H9 (cell line): ENCODE data around the gene DMD. TPM values are rescaled to one million over a fixed set of nuclear protein-coding genes. Genes with fewer than 3 reads are reported as not detected.

ENCODE experiments used
- DNase-seq: peaks from one replicate; pipeline ENCODE4 v3.0.0-alpha.2; 2017
- H2AFZ ChIP-seq: one replicate; pipeline ENCODE4 v1.6.1; 2013; ENCODE audit warnings: mild to moderate bottlenecking, low read length, control low read depth, moderate library complexity
- H2AK5ac ChIP-seq: 2 replicates; pipeline ENCODE4 v1.6.1; 2013; ENCODE audit warnings: low read length, control low read depth, mixed read lengths; ENCODE audit not compliant: insufficient read length
- H2BK120ac ChIP-seq: one replicate; pipeline ENCODE4 v1.6.1; 2013; ENCODE audit warnings: low read depth, mild to moderate bottlenecking, low read length, control low read depth, inconsistent platforms; ENCODE audit not compliant: poor library complexity, severe bottlenecking
- H2BK12ac ChIP-seq: 2 replicates; pipeline ENCODE4 v1.6.1; 2013; ENCODE audit warnings: low read length, control low read depth, mixed read lengths, low read depth; ENCODE audit not compliant: insufficient read length
- H2BK15ac ChIP-seq: 2 replicates; pipeline ENCODE4 v1.6.1; 2013; ENCODE audit warnings: low read depth, low read length, control low read depth
- H2BK20ac ChIP-seq: one replicate; pipeline ENCODE4 v1.6.1; 2013; ENCODE audit warnings: low read depth, mild to moderate bottlenecking, low read length, control low read depth, inconsistent platforms; ENCODE audit not compliant: poor library complexity, severe bottlenecking
- H2BK5ac ChIP-seq: 2 replicates; pipeline ENCODE4 v1.6.1; 2013; ENCODE audit warnings: low read length, control low read depth, mixed read lengths; ENCODE audit not compliant: insufficient read length
- H3K14ac ChIP-seq: 2 replicates; pipeline ENCODE4 v1.6.1; 2013; ENCODE audit warnings: low read length, control low read depth; ENCODE audit not compliant: insufficient read depth
- H3K18ac ChIP-seq: 2 replicates; pipeline ENCODE4 v1.6.1; 2013; ENCODE audit warnings: low read depth, mild to moderate bottlenecking, mixed read lengths, low read length, control low read depth; ENCODE audit not compliant: insufficient read length
- H3K23ac ChIP-seq: 2 replicates; pipeline ENCODE4 v1.6.1; 2013; ENCODE audit warnings: low read length, control low read depth, mixed read lengths, low read depth; ENCODE audit not compliant: insufficient read length
- H3K23me2 ChIP-seq: 2 replicates; pipeline ENCODE4 v1.6.1; 2013; ENCODE audit warnings: low read depth, mild to moderate bottlenecking, mixed read lengths, low read length, control low read depth; ENCODE audit not compliant: insufficient read length, poor library complexity, severe bottlenecking
- H3K27ac ChIP-seq: 2 replicates; pipeline ENCODE4 v1.5.1; 2013; ENCODE audit warnings: low read length, control low read depth, mixed read lengths, low read depth; ENCODE audit not compliant: insufficient read length
- H3K27me3 ChIP-seq: 2 replicates; pipeline ENCODE4 v1.6.1; 2013; ENCODE audit warnings: low read length, control low read depth, inconsistent platforms; ENCODE audit not compliant: insufficient read depth
- H3K4ac ChIP-seq: 2 replicates; pipeline ENCODE4 v1.6.1; 2013; ENCODE audit warnings: low read depth, mild to moderate bottlenecking, control low read depth, inconsistent platforms, low read length, moderate library complexity
- H3K4me1 ChIP-seq: 2 replicates; pipeline ENCODE4 v1.6.1; 2013; ENCODE audit warnings: low read length, control low read depth, inconsistent platforms; ENCODE audit not compliant: insufficient read depth
- H3K4me2 ChIP-seq: 2 replicates; pipeline ENCODE4 v1.6.1; 2013; ENCODE audit warnings: low read length, control low read depth, mixed read lengths; ENCODE audit not compliant: insufficient read length, insufficient read depth
- H3K56ac ChIP-seq: 2 replicates; pipeline ENCODE4 v1.6.1; 2013; ENCODE audit warnings: low read depth, mild to moderate bottlenecking, mixed read lengths, low read length, control low read depth; ENCODE audit not compliant: insufficient read length
- H3K79me1 ChIP-seq: 2 replicates; pipeline ENCODE4 v1.6.1; 2013; ENCODE audit warnings: low read depth, mild to moderate bottlenecking, moderate library complexity, low read length, control low read depth, inconsistent platforms; ENCODE audit not compliant: insufficient read depth, poor library complexity, severe bottlenecking
- H3K79me2 ChIP-seq: 2 replicates; pipeline ENCODE4 v1.6.1; 2013; ENCODE audit warnings: low read length, control low read depth, inconsistent platforms; ENCODE audit not compliant: insufficient read depth
- H3K9ac ChIP-seq: 2 replicates; pipeline ENCODE4 v1.6.1; 2013; ENCODE audit warnings: low read length, control low read depth, mixed read lengths; ENCODE audit not compliant: insufficient read length; ENCODE audit errors: extremely low read depth
- H3K9me3 ChIP-seq: one replicate; pipeline ENCODE4 v1.6.1; 2013; ENCODE audit warnings: low read depth, low read length, inconsistent platforms; ENCODE audit not compliant: control insufficient read depth
- H3T11ph ChIP-seq: one replicate; pipeline ENCODE4 v1.6.1; 2013; ENCODE audit warnings: mild to moderate bottlenecking, low read length, control low read depth, inconsistent platforms
- H4K20me1 ChIP-seq: one replicate; pipeline ENCODE4 v1.6.1; 2013; ENCODE audit not compliant: control insufficient read depth, insufficient read length, insufficient read depth
- H4K5ac ChIP-seq: 2 replicates; pipeline ENCODE4 v1.6.1; 2013; ENCODE audit warnings: low read depth, mild to moderate bottlenecking, mixed read lengths, low read length, control low read depth; ENCODE audit not compliant: insufficient read length
- H4K8ac ChIP-seq: replicated peaks from 2 replicates; pipeline ENCODE4 v1.6.1; 2013; ENCODE audit warnings: low read length, control low read depth, mixed read lengths, low read depth; ENCODE audit not compliant: insufficient read length
- H4K91ac ChIP-seq: 2 replicates; pipeline ENCODE4 v1.6.1; 2013; ENCODE audit warnings: low read depth, mild to moderate bottlenecking, moderate library complexity, mixed read lengths, low read length, control low read depth; ENCODE audit not compliant: insufficient read length
- H3K27ac Mint-ChIP-seq, 3 experiments: 2 replicates in 2 of 3; 3 replicates in 1 of 3; pipeline ENCODE4 v1.8.0; 2020 to 2021; ENCODE audit warnings: mixed read lengths in 3 of 3, mild to moderate bottlenecking in 1 of 3, moderate library complexity in 1 of 3
- H3K27me3 Mint-ChIP-seq: 2 replicates; pipeline ENCODE4 v1.8.0; 2021; ENCODE audit warnings: low read depth, mild to moderate bottlenecking, moderate library complexity, mixed read lengths
- H3K36me3 Mint-ChIP-seq, 3 experiments: 2 replicates in 2 of 3; 3 replicates in 1 of 3; pipeline ENCODE4 v1.8.0; 2020 to 2021; ENCODE audit warnings: low read depth in 3 of 3, mixed read lengths in 3 of 3; ENCODE audit not compliant: insufficient read depth in 1 of 3
- H3K4me1 Mint-ChIP-seq, 2 experiments: 2 replicates each; pipeline ENCODE4 v1.8.0; 2020; ENCODE audit warnings: mixed read lengths in 2 of 2
- H3K4me3 Mint-ChIP-seq, 2 experiments: 2 replicates in 1 of 2; 3 replicates in 1 of 2; pipeline ENCODE4 v1.8.0; 2020 to 2021; ENCODE audit warnings: mild to moderate bottlenecking in 2 of 2, mixed read lengths in 2 of 2, moderate library complexity in 1 of 2
- H3K9me3 Mint-ChIP-seq, 2 experiments: 2 replicates in 1 of 2; 3 replicates in 1 of 2; pipeline ENCODE4 v1.8.0; 2020; ENCODE audit warnings: mild to moderate bottlenecking in 2 of 2, mixed read lengths in 2 of 2, moderate library complexity in 1 of 2
- WGBS: extraction: QIAGEN DNeasy Blood & Tissue Kit; methylation state at CpG from one replicate; pipeline ENCODE4 v1.1.7; 2013; ENCODE audit warnings: missing lambda C conversion rate, low lambda C conversion rate, mixed read lengths; ENCODE audit not compliant: insufficient read length; ENCODE audit errors: extremely low coverage; 5-methylcytosine and 5-hydroxymethylcytosine counted together
- total RNA-seq: library from RNA; stranded (reverse); gene quantifications from 2 replicates; pipeline ENCODE4 v1.2.1, GENCODE V29; 2021
- TF ChIP-seq, protein P1 (sequence below): fragments of 200-600 bp; sonication (generic); conservative IDR thresholded peaks from 3 replicates; pipeline ENCODE4 v1.8.0; 2021; ENCODE audit warnings: antibody characterized with exemption, mild to moderate bottlenecking

The DMD gene
- total RNA-seq, 1 experiment from 2014 or later, result 3.8 TPM

DNA sequence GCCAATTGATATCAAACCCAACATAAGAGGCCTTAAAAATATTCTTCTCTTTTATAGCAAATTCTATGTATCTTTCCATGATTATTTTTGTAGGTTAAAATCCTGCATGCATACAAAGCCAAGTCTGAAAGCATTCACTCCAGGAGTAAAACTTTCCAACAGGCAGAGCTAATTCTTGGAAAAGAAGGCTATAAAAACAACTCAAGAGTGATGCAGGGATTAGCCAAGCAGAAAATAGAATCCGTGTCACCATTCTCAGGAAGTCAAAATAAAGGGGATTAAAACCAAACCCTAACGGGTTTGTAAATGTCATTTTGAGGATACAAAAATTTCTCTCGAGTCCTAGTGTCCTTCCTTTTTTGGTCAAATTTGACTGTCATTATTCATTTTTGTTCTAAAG lies 412.4 kb downstream of the DMD start:
- Mint-ChIP-seq H3K4me1 (peaks cover 0 to 6% of the 10 kb centered on the region in 2 experiments; a peak in 2 of 4 replicates), H3K4me3 (no peak overlapping the region), H3K9me3 (peaks cover 12 to 29% of the 10 kb centered on the region in 2 experiments), H3K27ac (no peak overlapping the region), H3K27me3 (no peaks in the 10 kb centered on the region), H3K36me3 (peaks cover 0 to 7% (median 0%) of the 10 kb centered on the region in 3 experiments; a peak in 2 of 7 replicates)
- no peak overlapping the region for H3K56ac ChIP-seq
- no peak overlapping the region for H2AK5ac ChIP-seq
- no peak overlapping the region for H3K9ac ChIP-seq
- no peaks in the 10 kb centered on the region for H3K23me2 ChIP-seq
- H3K27me3 ChIP-seq, result no peaks in the 10 kb centered on the region
- H2AFZ ChIP-seq, result no peak overlapping the region
- no peaks in the 10 kb centered on the region for H4K20me1 ChIP-seq
- H2BK15ac ChIP-seq, result no peak overlapping the region
- no peaks in the 10 kb centered on the region for H3K4me1 ChIP-seq
- H3K4ac ChIP-seq, result no peak overlapping the region
- no peak overlapping the region for H3K23ac ChIP-seq
- no peak overlapping the region for H3K27ac ChIP-seq
- no peak overlapping the region for H2BK12ac ChIP-seq
- no peak overlapping the region for H4K5ac ChIP-seq
- H3K14ac ChIP-seq, result no peak overlapping the region
- no peak overlapping the region for H4K8ac ChIP-seq
- no peak overlapping the region for H2BK20ac ChIP-seq
- H4K91ac ChIP-seq, result no peak overlapping the region
- H2BK120ac ChIP-seq, result no peak overlapping the region
- no peak overlapping the region for H3T11ph ChIP-seq
- no peaks in the 10 kb centered on the region for H3K79me2 ChIP-seq
- H3K4me2 ChIP-seq, result no peak overlapping the region
- no peaks in the 10 kb centered on the region for H3K9me3 ChIP-seq
- no peaks in the 10 kb centered on the region for H3K79me1 ChIP-seq
- WGBS, result no CpG with 5 or more reads among the region's 3 CpGs
- no peak overlapping the region for H2BK5ac ChIP-seq
- TF ChIP-seq, protein P1, sequence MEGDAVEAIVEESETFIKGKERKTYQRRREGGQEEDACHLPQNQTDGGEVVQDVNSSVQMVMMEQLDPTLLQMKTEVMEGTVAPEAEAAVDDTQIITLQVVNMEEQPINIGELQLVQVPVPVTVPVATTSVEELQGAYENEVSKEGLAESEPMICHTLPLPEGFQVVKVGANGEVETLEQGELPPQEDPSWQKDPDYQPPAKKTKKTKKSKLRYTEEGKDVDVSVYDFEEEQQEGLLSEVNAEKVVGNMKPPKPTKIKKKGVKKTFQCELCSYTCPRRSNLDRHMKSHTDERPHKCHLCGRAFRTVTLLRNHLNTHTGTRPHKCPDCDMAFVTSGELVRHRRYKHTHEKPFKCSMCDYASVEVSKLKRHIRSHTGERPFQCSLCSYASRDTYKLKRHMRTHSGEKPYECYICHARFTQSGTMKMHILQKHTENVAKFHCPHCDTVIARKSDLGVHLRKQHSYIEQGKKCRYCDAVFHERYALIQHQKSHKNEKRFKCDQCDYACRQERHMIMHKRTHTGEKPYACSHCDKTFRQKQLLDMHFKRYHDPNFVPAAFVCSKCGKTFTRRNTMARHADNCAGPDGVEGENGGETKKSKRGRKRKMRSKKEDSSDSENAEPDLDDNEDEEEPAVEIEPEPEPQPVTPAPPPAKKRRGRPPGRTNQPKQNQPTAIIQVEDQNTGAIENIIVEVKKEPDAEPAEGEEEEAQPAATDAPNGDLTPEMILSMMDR, result no peak
- DNase-seq, result no peak
- H3K18ac ChIP-seq, result no peak overlapping the region
